GM04503 (cell line): ENCODE measurements around the gene IRX3.

Experiments used
- DNase-seq: peaks from one replicate; pipeline ENCODE4 v3.0.0-alpha.2; 2012; ENCODE audit warnings: low read depth

IRX3 gene

GRCh38 chr16:54290833-54291655 is 4.5 kb upstream of the IRX3 start:
- DNase-seq, result no peak

GRCh38 chr16:54289945-54290832 is 3.6 kb upstream of the IRX3 start:
- DNase-seq, result no peak

GRCh38 chr16:54289242-54289944 is 2.8 kb upstream of the IRX3 start:
- DNase-seq, result no peak

GRCh38 chr16:54288835-54289241 is 2.3 kb upstream of the IRX3 start:
- no peak for DNase-seq

GRCh38 chr16:54288030-54288834 is 1.6 kb upstream of the IRX3 start:
- DNase-seq, result no peak

- no peak for DNase-seq
These were observed 793 bp upstream of the IRX3 start for GRCh38 chr16:54287131-54288029.

- no peak for DNase-seq
These were observed 559 bp downstream of the IRX3 start for GRCh38 chr16:54286090-54286365.

- DNase-seq, result no peak
These were observed 1.0 kb downstream of the IRX3 start for GRCh38 chr16:54285414-54286089.

GRCh38 chr16:54284931-54285413 is 1.6 kb downstream of the IRX3 start:
- DNase-seq, result no peak

- no peak for DNase-seq
These were observed 2.2 kb downstream of the IRX3 start for GRCh38 chr16:54284319-54284930.

- no peak for DNase-seq
These were observed 2.8 kb downstream of the IRX3 start for GRCh38 chr16:54283725-54284318.

GRCh38 chr16:54282928-54283724 is 3.5 kb downstream of the IRX3 start:
- no peak for DNase-seq

- no peak for DNase-seq
These were observed 4.2 kb downstream of the IRX3 start for GRCh38 chr16:54282202-54282927.

GRCh38 chr16:54281535-54282201 is 4.9 kb downstream of the IRX3 start:
- no peak for DNase-seq

GRCh38 chr16:54280751-54281150 is 5.8 kb downstream of the IRX3 start:
- DNase-seq, result no peak

- no peak for DNase-seq
These were observed 8.5 kb downstream of the IRX3 start for GRCh38 chr16:54277845-54278703.
